WERI-Rb-1 (cell line): ENCODE data around the gene YDJC.

Experiments
- DNase-seq: peaks from one replicate; pipeline ENCODE4 v3.0.0-alpha.2; 2020
- H3K27ac ChIP-seq: fragments of 250-450 bp; sonication (Bioruptor Pico); 2 replicates; pipeline ENCODE4 v1.5.1; 2020; ENCODE audit warnings: mild to moderate bottlenecking, moderate library complexity
- H3K27me3 ChIP-seq: fragments of 250-450 bp; sonication (Bioruptor Pico); 2 replicates; pipeline ENCODE4 v1.5.1; 2021; ENCODE audit warnings: mild to moderate bottlenecking, low read depth, moderate library complexity; ENCODE audit not compliant: insufficient read depth, severe bottlenecking
- H3K36me3 ChIP-seq: fragments of 250-450 bp; sonication (Bioruptor Pico); 2 replicates; pipeline ENCODE4 v1.5.1; 2020; ENCODE audit warnings: mild to moderate bottlenecking, moderate library complexity
- H3K4me3 ChIP-seq: 2 replicates; pipeline ENCODE4 v1.5.1; 2011; ENCODE audit warnings: low read depth, mild to moderate bottlenecking, control low read depth, low read length
- H3K9me3 ChIP-seq: fragments of 250-450 bp; sonication (Bioruptor Pico); 2 replicates; pipeline ENCODE4 v1.5.1; 2021; ENCODE audit warnings: mild to moderate bottlenecking, moderate library complexity; ENCODE audit not compliant: severe bottlenecking
- CTCF ChIP-seq: IDR thresholded peaks from 2 replicates; pipeline ENCODE4 v1.5.1; 2011; ENCODE audit warnings: low read depth, mild to moderate bottlenecking, control low read depth, inconsistent platforms, low read length

YDJC gene

GRCh38 chr22:21632237-21632895 lies 2.5 kb upstream of the YDJC start, which contains the start of gene CCDC116:
CCDC116 (plus strand) TSS chr22:21632760; CDS start chr22:21633182, 422 bp downstream.
- H3K36me3 ChIP-seq: peaks cover 16% of the 10 kb centered on the region
- no peaks in the 10 kb centered on the region for H3K27me3 ChIP-seq
- no peak within 1 kb of the TSS for H3K27ac ChIP-seq
- no peak for DNase-seq
- no peak within 1 kb of the TSS for H3K4me3 ChIP-seq
- H3K9me3 ChIP-seq: no peaks in the 10 kb centered on the region
- TF ChIP-seq CTCF: no peak

DNA sequence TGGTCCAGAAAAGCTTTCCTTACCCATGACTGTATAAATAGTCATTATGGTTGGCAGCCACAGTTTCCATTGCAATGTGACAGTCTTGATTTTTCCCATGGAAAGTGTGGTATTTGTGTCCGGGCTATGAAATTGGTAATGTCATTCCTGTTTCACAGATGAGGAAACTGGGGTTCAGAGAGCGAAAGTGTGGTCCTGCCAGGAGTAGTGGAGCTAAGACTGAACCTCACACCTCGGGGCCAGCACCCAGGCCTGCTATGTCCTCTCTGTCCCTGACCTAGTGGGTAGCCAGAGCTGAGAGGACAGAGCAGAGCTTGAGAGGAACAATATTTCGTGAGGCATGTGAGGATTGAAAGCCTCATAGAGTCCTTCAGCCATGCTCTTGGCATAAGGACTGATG lies 1.2 kb upstream of the YDJC start:
- TF ChIP-seq CTCF: no peak
- Histone ChIP-seq H3K36me3 (peaks cover 22% of the 10 kb centered on the region), H3K27ac (no peak overlapping the region), H3K4me3 (no peak overlapping the region), H3K9me3 (no peaks in the 10 kb centered on the region), H3K27me3 (no peaks in the 10 kb centered on the region)
- DNase-seq: no peak

- H3K27me3 ChIP-seq: no peaks in the 10 kb centered on the region
- DNase-seq: no peak
- no peak for TF ChIP-seq CTCF
- H3K27ac ChIP-seq: peak overlapping the region; percentile 88
- H3K4me3 ChIP-seq: peak overlapping the region; percentile 80
- peaks cover 23% of the 10 kb centered on the region for H3K36me3 ChIP-seq
- H3K9me3 ChIP-seq: no peaks in the 10 kb centered on the region
Observed at GRCh38 chr22:21628386-21629254, 1.2 kb downstream of the YDJC start.

- H3K27ac ChIP-seq: no peak overlapping the region
- H3K4me3 ChIP-seq: no peak overlapping the region
Observed at GRCh38 chr22:21626735-21627469, 2.9 kb downstream of the YDJC start.

More at GRCh38 chr22:21626735-21627469, 2.9 kb downstream of the YDJC start:
- Histone ChIP-seq H3K36me3 (peaks cover 40% of the 10 kb centered on the region), H3K27me3 (no peaks in the 10 kb centered on the region), H3K9me3 (no peaks in the 10 kb centered on the region)
- no peak for TF ChIP-seq CTCF
- DNase-seq: no peak
